GM10266 (cell line): Measurements from ENCODE around the gene NFKBIL1.

Experiments used
- DNase-seq: peaks from one replicate; pipeline ENCODE4 v3.0.0; 2012; ENCODE audit errors: extremely low spot score
- CTCF ChIP-seq: IDR thresholded peaks from 2 replicates; pipeline ENCODE4 v1.5.1; 2012; ENCODE audit warnings: mild to moderate bottlenecking, low read depth; ENCODE audit not compliant: control insufficient read depth, insufficient read depth; ENCODE audit errors: missing control alignments

NFKBIL1 gene

GRCh38 chr6:31531162-31531561 lies 16.2 kb upstream of the NFKBIL1 start:
- no peak for DNase-seq
- no peak for TF ChIP-seq CTCF

- no peak for DNase-seq
- TF ChIP-seq CTCF, result no peak
These were observed 15.4 kb upstream of the NFKBIL1 start for GRCh38 chr6:31531771-31532643.

GRCh38 chr6:31532644-31533454 lies 14.6 kb upstream of the NFKBIL1 start:
- no peak for DNase-seq
- no peak for TF ChIP-seq CTCF

GRCh38 chr6:31533455-31533841 lies 14.0 kb upstream of the NFKBIL1 start:
- no peak for DNase-seq
- no peak for TF ChIP-seq CTCF

GRCh38 chr6:31534011-31534410 lies 13.4 kb upstream of the NFKBIL1 start:
- no peak for DNase-seq
- no peak for TF ChIP-seq CTCF

- DNase-seq, result no peak
- no peak for TF ChIP-seq CTCF
These were observed 12.8 kb upstream of the NFKBIL1 start for GRCh38 chr6:31534521-31535040.
